KBM-7 (cell line): Measurements from ENCODE around the gene PROP1.
"Not testable (repeated sequence)": the region's sequence is repeated elsewhere in the genome, so short reads cannot be mapped to it uniquely, and the experiment has no call there.

Experiments used
- DNase-seq: peaks from one replicate; pipeline ENCODE4 v3.0.0-alpha.2; 2015
- in situ Hi-C: fragments of 300-500 bp; cut with MboI; formaldehyde crosslinking; loops from 2 replicates; pipeline ENCODE4 v1.14.3; 2020; ENCODE audit warnings: low sequenced_read_pairs, low pct_unique_long_range_greater_than_20kb, mixed read lengths

PROP1 gene

DNA sequence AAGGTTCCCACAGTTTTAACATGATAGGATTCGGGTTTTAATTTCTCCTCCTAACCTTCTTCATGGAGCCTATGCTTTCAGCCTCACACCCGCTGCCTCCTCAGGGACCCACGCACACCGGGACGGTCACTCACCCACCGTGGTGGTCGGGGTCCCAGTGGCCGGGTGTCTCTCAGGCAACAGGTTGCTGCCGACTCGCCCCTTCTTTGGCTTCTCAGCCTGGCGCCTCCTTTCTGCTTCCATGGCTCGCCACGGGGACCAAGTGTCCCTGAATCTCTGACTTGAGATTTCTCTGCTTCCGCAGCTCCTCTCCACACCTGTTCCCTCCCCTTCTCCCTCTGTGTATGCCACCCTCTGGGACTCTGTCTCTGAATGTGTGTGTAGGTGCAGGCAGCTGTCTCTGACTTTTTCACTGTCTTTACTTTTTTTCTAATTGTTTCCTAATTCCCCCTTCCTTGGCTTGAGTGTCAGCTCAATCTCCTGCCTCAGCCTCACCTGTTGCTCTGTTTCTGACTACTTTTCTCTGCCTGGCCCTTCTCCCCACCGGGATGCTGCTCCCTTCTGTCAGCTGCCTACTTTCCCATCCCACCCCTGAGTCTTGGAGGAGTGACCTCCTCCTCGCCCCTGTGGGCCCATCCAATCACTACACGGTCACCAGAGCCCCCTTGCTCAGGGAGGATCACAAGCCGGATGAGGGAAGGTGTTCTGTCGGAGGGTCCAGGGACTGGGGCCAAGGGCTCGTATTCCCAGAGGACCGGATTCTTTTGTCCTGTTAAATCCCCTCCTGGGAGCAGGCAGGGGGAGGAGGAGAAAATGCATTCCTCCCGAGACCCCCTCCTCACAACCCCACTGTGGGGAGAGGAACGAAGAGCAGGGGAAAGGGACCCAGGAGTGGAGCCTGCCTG lies at the start of gene PROP1:
TSS of gene PROP1 (minus strand) at position 552 of the 905 bp plus-strand sequence. CDS start at position 243, 309 bp downstream.
- no peak for DNase-seq
- in situ Hi-C loops, result no loop called here

DNA sequence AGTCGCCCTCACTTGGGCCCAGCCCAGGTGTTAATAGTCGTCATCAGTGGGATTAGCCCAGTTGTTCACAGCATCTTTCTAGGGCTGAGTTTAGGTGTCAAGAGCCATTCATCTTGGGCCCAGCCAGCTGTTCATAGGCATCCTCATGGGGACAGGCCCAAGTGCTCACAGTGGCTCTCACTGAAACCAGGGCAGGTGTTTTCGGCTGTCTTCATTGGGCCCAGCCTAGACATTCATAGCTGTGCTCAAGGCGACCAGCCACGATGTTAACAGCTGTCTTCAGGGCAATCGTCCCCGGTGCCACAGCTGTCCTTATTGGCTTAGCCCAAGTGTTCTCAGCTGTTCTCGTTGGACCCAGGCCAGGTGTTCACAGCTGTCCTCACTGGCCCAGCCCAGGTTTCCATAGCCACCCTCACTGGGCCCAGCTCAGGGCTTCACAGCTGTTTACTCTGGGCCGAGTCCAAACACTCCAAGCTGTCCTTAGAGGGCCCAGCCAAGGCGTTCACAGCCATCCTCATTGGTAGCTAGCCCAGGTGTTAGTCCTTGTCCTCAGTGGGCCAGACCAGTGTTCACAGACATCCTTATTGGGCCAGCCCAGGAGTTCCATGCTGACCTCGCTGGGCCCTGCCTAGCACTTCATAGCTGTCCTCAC lies 23.5 kb upstream of the PROP1 start:
- in situ Hi-C loops, DNase-seq: not testable (repeated sequence)

DNA sequence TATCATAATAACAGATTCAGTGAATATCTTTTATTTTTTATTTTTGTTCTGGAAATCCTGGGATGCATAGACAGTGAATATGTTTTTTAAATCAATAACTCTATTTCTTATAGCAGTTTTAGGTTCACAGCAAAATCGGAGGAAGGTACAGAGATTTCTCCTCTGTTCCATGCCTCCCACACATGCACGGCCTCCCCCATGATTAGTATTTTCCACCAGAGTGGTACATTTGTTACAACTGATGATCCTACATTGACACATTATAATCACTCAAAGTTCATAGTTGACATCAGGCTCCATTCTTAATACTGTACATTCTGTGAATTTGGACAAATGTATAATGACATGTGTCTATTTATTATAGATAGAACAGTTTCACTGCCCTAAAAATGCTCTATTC lies 16.7 kb upstream of the PROP1 start:
- in situ Hi-C loops, DNase-seq: not testable (repeated sequence)

DNA sequence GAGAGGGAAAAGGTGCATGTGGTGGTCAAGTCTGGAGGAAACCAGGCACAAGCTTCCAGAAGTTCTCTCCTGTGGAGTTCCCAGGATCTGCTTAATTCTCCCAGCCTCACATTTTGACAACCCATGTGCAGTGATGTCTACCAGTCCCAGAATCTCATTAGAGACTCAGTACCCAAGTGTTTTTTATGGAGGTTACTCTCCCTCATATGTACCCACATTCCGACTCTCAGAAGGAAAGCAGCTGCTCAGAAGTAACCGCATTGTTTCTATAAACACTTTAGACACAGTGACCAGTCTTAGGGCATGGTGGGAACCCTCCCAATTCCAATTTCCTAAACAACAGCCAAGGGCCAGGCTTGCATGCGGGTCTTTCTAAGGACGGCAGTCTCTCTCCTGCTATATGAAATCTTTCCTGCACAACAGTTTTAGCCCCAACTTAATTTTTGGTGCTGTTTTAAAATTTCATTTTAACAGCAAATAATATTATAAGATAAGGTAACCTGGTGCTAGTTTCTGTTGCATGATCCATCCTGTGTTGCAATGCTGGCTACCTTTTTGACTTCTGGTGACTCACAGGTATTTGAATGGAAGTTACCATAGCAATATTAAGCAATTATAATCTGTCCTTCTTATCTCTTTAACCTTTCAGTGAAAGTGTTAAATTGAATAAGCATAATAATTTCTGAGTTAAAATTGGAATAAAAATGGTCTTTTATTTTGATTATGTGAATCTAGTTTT lies 15.9 kb upstream of the PROP1 start:
- in situ Hi-C loops, DNase-seq: not testable (repeated sequence)

DNA sequence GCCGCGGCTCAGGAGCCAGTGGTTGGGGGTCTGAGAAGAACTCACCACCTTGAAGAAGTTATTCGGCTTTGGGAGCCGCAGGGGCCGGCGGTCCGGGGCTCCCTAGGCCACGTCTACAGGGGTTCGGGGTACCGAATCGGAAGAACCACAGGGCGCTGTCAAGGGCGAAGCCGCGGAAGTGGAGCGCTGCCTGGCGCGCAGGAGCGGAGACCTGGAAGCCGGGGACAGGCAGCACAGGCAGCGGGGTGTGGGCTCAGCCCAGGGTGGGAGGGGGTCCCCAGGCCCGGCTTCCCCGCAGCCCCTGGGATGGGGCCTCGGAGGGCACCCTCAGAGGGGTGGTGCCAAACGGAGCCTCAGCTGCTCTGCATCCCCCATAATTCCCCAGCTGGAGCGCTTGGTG lies 11.2 kb upstream of the PROP1 start:
- in situ Hi-C loops, DNase-seq: not testable (repeated sequence)

DNA sequence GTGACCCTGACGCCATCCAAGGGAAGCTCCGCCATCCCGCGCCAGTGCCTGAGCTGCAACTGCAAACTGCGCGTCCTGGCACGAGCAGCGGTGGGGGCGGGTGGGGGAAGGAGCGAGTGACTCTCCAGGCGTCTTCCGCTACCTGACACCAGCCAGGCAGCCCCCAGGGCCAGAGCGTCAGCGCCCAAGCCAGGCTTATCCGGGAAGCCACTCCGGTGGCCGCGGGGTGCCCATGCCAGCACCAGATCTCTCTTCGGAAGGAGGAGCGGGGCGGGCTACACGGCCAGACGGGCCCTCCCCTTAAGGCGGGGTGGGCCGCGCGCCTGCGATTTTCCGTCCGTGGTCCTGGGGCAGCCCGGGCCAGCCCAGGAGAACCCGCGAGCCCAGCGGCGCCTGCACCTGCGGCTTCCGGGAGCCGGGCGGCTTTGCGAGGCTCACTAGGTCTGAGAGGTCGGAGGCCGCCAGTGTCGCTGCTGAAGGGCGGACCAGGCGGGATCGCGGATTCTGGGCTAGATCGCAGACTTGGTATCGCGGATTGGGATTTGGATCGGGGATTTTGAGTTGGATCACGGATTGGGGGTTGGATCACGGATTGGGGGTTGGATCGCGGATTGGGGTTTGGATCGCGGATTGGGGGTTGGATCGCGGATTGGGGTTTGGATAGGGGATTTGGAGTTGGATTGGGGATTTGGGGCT lies 10.6 kb upstream of the PROP1 start:
- DNase-seq, in situ Hi-C loops: not testable (repeated sequence)

DNA sequence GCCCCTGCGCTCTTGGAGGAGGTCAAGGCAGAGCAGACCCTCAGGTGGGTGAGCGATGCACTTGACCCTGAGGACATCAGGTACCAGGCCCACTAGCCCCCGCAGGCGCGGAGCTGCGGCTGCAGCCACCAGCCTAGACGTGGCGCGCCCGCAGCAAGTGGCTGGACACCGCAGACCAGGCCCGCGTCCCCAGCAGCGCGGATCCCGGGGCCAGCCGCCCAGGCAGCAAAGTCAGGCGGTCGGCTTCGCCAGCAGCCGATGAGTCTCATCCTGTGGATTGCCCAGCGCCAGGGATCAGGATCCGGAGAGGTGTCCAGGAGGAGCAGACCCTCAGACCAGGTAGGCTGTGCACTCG lies 10.1 kb upstream of the PROP1 start:
- in situ Hi-C loops, DNase-seq: not testable (repeated sequence)

DNA sequence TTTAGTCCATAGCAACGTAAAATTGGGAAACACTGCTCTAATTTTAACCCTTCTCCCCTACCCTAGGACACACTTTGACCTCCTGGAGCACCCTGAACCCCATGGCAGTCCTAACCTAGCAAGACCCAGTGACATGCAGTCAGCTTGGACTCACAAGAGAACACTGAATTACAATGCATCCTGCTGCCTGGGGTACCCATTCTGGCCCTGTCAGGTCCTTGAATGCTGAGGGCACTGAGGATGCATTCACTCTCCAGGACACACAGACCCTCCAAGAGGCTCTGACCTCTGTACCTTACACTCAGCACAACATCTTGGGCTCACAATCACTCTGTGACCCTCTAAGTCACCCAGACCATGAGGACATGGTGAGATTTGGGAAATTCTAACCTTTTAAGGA lies 1.8 kb upstream of the PROP1 start:
- in situ Hi-C loops, result no loop called here
- no peak for DNase-seq

DNA sequence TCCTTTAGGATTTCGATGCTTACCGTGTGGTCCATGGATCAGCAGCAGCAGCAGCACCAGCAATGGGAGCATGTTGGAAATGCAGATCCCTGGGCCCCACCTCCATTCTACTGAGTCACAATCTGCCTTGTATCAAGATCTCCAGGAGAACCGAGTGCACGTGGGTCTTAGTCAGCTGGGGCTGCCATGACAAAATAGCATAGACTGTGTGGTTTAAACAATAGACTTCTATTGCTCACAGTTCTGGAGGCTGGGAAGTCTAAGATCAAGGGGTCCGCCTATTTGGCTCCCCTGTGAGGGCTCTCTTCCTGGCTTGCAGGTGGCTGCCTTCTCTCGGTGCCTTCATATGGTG lies 1.3 kb upstream of the PROP1 start:
- DNase-seq, result no peak
- in situ Hi-C loops, result no loop called here

DNA sequence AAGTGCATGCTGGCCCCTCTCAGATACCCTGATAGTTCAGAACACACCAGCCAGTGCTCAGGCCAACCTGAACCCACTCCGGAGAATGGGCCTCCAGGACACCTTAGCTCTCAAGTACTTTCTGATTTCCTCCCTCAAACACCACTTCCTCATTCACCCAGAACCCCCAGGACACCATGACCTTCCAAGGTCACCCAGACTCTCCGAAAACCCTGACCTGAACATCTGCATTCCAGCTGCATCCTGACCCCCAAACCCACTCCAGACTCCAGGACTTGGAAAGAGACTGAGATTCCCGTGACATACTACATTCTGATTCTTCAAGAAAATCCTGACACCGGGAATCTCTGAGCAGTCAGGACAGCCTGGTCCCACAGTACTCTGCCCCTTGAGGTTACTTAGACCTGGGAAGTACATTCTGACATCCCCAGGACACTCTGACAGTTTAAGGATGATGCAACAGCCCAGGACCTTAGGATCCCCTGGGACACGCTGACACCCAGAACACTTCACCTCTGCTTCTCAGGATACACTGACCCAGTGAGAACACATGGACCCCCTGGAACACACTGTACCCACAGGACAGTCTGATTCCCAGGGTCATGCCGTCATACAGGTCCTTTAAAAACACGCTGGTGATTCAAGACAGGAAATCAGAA lies 747 bp upstream of the PROP1 start:
- no peak for DNase-seq
- in situ Hi-C loops, result no loop called here

DNA sequence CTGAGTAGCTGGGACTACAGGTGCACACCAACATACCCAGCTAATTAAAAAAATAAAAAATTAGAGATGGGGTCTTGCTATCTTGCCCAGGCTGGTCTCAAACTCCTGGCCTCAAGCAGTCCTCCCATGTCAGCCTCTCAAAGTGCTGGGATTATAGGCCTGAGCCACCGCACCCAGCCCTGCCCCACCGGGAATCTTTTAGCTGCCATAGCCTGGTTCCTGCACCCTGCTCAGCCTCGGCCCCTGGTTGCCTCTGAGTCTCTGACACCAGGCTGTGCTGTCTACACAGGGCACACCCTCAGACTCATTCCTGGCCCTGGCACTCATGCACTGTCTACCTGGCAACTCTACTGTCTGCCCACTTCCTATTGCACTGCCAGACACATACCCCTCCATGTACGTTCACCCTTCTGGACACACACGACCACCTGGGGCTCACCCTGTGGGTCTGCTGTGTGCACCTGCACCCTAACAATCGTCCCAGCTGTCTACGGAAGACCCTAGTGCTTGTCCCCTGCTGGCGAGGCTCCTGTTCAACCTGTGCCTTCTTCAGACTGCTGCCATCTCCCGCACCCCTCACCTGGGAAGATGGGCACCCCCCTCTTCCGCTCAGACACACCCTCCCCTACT lies 1.4 kb downstream of the PROP1 start:
- DNase-seq, result no peak
- in situ Hi-C loops, result no loop called here

DNA sequence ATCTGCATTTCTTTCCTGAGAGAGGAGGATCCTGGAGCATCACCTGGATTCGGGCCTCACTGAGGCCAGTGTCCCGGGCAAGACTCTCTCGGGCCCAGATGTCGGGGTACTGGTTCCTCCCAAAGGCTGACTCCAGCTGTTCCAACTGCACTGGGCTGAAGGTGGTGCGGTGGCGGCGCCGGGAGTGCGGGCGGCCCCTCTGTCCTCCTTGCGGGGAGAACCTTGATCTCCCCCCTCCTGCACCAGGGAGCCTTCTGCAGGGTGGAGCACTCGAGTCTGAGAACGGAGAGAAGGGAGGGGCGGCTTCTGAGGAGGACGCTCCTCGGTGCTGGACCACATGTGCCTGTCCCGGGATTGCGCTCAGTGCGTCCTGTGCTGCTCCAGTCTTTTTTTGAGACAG lies 2.0 kb downstream of the PROP1 start:
- DNase-seq, result no peak
- in situ Hi-C loops, result no loop called here

DNA sequence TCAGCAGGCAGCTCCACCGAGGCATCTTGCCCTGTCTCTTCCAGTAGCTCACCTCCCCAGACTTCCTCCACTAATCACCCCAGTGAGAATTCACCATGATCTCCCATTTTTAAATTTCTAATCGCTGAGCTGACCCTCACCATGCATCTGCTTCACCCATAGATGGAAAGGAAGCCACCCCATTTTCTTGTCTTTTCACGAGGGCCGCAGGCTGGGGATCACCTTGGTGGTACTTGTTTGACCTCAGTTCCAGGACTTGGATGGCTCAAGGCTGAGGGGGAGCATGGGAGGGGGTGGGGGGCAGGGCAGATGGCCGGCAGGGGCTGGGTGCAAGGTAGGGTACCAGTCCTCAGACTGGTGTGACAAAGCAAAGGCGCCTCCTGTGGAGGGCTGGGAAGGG lies 3.6 kb downstream of the PROP1 start:
- DNase-seq, result no peak
- in situ Hi-C loops, result no loop called here

DNA sequence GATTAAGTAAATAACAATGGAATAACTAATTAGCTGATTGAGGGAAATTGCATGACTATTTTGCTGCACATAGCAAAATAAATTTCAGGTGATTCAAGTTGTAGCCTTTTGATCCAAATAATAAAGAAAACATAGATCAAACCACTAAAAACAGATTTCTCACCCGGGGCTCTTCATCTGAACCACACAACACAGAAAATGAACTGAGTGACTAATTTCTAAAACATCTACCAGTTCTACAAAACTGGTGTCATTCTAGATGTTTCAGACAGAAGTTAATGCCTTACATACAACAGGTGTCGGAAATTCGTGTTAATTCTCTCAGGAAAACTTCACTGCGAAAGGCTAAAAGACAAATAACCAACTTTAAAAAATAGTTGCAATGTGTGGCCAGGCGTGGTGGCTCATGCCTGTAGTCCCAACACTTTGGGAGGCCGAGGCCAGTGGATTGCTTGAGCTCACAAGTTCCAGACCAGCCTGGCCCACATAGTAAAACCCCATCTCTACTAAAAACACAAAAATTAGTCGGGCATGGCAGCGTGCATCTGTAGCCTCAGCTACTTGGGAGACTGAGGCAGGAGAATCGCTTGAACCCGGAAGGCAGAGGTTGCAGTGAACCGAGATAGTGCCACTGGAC lies 6.9 kb downstream of the PROP1 start:
- DNase-seq, result no peak
- in situ Hi-C loops, result no loop called here

DNA sequence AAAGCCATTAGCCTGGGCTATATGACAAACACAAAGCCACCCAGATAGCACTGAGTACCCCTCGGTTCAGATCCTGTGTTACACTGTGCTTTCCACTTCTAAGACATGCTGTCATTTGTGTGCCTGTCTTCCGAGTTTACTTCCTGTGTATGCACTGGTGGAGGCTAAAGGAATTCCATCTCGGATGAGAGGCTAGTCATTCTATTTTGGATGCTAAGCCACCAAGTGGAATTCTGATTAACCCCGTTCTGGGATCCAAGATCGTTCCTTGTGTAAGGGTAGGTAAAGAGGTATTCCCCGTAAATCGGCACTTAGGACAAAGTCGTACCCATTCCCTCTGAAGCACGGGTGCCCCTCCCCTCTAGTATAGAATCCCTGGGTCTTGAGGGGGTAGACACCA lies 8.7 kb downstream of the PROP1 start:
- no peak for DNase-seq
- in situ Hi-C loops, result no loop called here

DNA sequence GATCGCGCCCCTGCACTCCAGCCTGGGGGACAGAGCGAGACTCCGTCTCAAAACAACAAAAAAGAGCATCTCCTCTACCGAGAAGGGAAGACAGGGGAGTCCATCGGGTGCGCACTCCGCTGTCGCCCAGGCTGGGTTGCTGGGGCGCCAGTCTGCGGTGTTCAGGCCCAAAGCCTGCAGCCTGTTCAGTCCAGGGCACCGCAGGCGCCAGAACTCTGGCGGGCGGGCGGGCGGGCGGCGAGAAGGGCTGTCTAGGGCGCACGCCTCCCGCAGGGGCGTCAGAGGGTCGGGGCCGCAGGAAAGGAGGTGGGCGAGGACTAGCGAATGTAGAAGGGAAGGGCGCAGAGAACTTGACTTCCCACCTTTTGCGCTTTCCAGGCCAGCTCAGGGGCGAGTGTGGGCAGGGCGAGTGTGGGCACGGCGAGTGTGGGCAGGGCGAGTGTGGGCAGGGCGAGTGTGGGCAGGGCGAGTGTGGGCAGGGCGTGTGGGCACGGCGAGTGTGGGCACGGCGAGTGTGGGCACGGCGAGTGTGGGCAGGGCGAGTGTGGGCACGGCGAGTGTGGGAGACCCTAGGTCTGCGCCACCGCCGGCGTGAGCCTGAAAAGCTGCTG lies 10.5 kb downstream of the PROP1 start:
- in situ Hi-C loops, result no loop called here
- no peak for DNase-seq

DNA sequence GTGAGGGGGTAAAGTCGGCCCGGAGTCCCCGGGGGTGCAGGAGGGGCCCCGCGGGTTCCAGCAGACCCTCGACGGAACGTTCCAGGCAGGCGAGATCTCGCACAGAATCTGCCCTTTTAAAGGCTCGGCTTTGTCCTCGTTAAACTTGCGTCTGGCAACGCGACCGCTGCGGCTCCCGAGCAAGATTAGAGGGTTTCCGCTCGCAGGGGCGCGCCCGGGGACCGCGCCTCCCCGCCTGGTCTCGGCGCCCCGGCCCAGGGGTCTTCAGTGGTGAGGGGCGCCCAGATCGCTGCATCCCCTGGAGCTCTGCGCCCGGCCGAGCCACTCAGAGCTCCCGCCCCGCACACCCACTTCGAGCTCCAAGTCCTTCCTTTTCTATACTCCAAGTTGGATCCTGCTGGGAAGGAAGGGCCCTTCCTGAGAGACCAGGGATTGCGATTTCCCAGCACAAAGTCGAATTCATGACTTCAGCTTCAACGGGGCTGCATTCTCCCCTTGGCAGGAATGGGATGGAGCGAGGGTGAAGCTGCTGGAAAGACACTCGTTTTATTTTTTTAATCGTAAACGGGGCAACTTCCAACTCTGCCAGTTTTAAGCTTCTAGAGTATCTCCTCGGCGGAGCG lies 11.3 kb downstream of the PROP1 start:
- in situ Hi-C loops, result no loop called here
- no peak for DNase-seq
